ENCODE results near the gene LILRB2. TPM values are rescaled to one million over a fixed set of nuclear protein-coding genes. Genes with fewer than 3 reads are reported as not detected.

Gene LILRB2
- total RNA-seq, 4 donors from 2014 or later: 0.93 to 5.0 (median 1.9) TPM

GRCh38 chr19:54317108-54317964 lies 36.4 kb upstream of the LILRB2 start:
- Histone ChIP-seq H3K4me1 (no peaks in the 10 kb centered on the region), H3K4me3 (no peak overlapping the region), H3K27ac (no peak overlapping the region), H3K27me3 (peaks cover 74% of the 10 kb centered on the region), H3K36me3 (no peaks in the 10 kb centered on the region), H3K9me3 (no peaks in the 10 kb centered on the region)
- WGBS, 2 donors (ENCODE audit: low coverage in 1 of 2): 56 to 71% methylated on average over 14 to 19 of the region's 29 CpGs
- no peak for ATAC-seq
- TF ChIP-seq POLR2AphosphoS5 (IDR thresholded peaks at IDR 0.05) (no peak), CTCF (IDR thresholded peaks at IDR 0.05) (no peak), POLR2A (IDR thresholded peaks at IDR 0.05) (no peak), EP300 (IDR thresholded peaks at IDR 0.05) (no peak)

GRCh38 chr19:54316746-54317107 lies 35.8 kb upstream of the LILRB2 start:
- TF ChIP-seq CTCF (IDR thresholded peaks at IDR 0.05) (no peak), EP300 (IDR thresholded peaks at IDR 0.05) (no peak), POLR2A (IDR thresholded peaks at IDR 0.05) (no peak), POLR2AphosphoS5 (IDR thresholded peaks at IDR 0.05) (no peak)
- H3K4me1 ChIP-seq: no peaks in the 10 kb centered on the region
- H3K27me3 ChIP-seq: peaks cover 74% of the 10 kb centered on the region
- no peak overlapping the region for H3K27ac ChIP-seq
- no peak overlapping the region for H3K4me3 ChIP-seq
- H3K36me3 ChIP-seq: no peaks in the 10 kb centered on the region
- WGBS, 2 donors (ENCODE audit: low coverage in 1 of 2): 34 to 90% methylated on average over 2 to 6 of the region's 11 CpGs
- no peaks in the 10 kb centered on the region for H3K9me3 ChIP-seq
- ATAC-seq: no peak

GRCh38 chr19:54315956-54316355 lies 35.0 kb upstream of the LILRB2 start:
- Histone ChIP-seq H3K27ac (no peak overlapping the region), H3K27me3 (peaks cover 74% of the 10 kb centered on the region)
- WGBS, 2 donors (ENCODE audit: low coverage in 1 of 2): 77 to 87% methylated on average over 3 to 4 of the region's 10 CpGs

GRCh38 chr19:54312436-54313377 lies 31.8 kb upstream of the LILRB2 start, which contains the start of gene LILRA5:
LILRA5 (minus strand) TSS chr19:54313166; CDS start chr19:54313019, 147 bp downstream.
- peak; percentile 70 for ATAC-seq
- H3K4me3 ChIP-seq: no peak within 1 kb of the TSS
- H3K27ac ChIP-seq: no peak within 1 kb of the TSS
- H3K36me3 ChIP-seq: no peaks in the 10 kb centered on the region
- TF ChIP-seq POLR2A (IDR thresholded peaks at IDR 0.05) (no peak), CTCF (IDR thresholded peaks at IDR 0.05) (no peak), EP300 (IDR thresholded peaks at IDR 0.05) (no peak), POLR2AphosphoS5 (IDR thresholded peaks at IDR 0.05) (no peak)
- 46 to 100% methylated on average over 1 to 7 of the region's 13 CpGs for WGBS, 2 donors (ENCODE audit: low coverage in 1 of 2)
- H3K9me3 ChIP-seq: no peaks in the 10 kb centered on the region
- no peaks in the 10 kb centered on the region for H3K4me1 ChIP-seq
- peaks cover 70% of the 10 kb centered on the region for H3K27me3 ChIP-seq

More at GRCh38 chr19:54315956-54316355, 35.0 kb upstream of the LILRB2 start:
- ATAC-seq: no peak
- no peaks in the 10 kb centered on the region for H3K9me3 ChIP-seq
- no peak for TF ChIP-seq POLR2AphosphoS5 (IDR thresholded peaks at IDR 0.05)
- no peak for TF ChIP-seq CTCF (IDR thresholded peaks at IDR 0.05)
- TF ChIP-seq POLR2A (IDR thresholded peaks at IDR 0.05): no peak
- no peak for TF ChIP-seq EP300 (IDR thresholded peaks at IDR 0.05)
- H3K4me3 ChIP-seq: no peak overlapping the region
- H3K36me3 ChIP-seq: no peaks in the 10 kb centered on the region
- H3K4me1 ChIP-seq: no peaks in the 10 kb centered on the region

All from gastroesophageal sphincter (tissue), 4 donors.